Hematopoietic multipotent progenitor cell treated with erythropoietin and hydrocortisone succinate and interleukin-3 and kit ligand, for 15 days (in vitro differentiated cells): ENCODE measurements around the gene UGT1A10.
"Not testable (repeated sequence)": the region's sequence is repeated elsewhere in the genome, so short reads cannot be mapped to it uniquely, and the experiment has no call there.

Experiments
- DNase-seq: peaks from one replicate; pipeline ENCODE4 v3.0.0-alpha.2; 2015; ENCODE audit warnings: low spot score

The UGT1A10 gene

GRCh38 chr2:233743464-233744259 lies 107.4 kb downstream of the UGT1A10 start:
- no peak for DNase-seq

- no peak for DNase-seq
These were observed 109.0 kb downstream of the UGT1A10 start for GRCh38 chr2:233745073-233745755.

DNA sequence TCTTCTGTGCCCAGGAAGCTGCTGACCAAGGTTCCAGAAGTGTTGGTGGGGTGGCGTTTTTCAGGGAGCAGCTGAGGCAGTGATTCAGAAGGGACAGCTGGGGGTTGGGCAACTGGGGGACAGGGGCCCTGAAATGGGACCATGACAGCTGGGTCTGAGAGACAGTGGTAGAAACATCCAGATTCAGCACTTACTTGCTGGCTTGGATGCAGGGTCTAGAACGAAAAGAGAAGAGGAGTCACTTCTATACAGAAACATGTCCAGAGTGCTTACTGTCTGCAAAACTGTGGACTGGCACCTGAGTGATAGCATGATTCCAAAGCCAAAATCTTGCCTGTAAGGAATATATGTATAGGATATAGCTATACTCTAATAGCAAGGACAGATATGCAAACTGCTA lies 109.6 kb downstream of the UGT1A10 start:
- not testable (repeated sequence) for DNase-seq

DNA sequence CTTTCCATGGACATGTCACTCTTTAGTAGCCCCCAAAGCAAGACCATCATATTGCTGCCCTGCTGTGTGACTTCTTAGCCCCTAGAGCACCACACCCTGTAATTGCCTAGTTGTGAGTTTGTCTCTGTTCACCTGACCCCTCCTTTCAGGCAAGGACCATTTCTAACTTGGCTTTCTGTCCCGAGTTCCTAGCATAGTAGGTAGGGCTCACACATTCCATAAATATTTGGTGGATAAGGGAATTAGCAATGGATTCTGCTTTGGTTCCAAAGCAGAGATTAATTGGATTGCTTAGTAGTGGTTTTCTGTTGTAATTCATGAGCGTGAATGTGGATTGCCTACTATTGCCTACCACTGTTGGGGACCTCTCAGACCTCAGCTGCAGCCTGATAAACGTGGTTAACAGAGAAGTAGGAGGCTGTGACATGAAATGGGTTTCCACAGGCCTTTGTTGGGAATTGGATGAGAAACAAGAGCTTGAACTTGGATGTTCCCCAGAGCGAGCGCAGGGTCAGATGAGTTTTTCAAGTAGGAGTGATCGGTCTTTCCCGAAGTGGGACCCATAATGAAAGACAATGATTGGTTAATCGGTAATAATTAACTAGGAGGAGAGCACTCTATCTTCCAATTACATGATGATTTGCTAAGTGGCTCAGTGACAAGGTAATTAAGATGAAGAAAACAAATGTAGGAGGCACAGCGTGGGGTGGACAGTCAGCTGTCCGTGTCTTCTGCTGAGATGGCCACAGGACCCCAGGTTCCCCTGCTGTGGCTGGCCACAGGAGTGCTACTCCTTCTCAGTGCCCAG lies 110.4 kb downstream of the UGT1A10 start:
- DNase-seq = no peak

DNA sequence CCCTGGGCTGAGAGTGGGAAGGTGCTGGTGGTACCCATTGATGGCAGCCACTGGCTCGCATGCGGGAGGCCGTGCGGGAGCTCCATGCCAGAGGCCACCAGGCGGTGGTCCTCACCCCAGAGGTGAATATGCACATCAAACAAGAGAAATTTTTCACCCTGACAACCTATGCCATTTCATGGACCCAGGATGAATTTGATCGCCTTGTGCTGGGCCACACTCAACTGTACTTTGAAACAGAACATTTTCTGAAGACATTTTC lies 111.0 kb downstream of the UGT1A10 start:
- no peak for DNase-seq

DNA sequence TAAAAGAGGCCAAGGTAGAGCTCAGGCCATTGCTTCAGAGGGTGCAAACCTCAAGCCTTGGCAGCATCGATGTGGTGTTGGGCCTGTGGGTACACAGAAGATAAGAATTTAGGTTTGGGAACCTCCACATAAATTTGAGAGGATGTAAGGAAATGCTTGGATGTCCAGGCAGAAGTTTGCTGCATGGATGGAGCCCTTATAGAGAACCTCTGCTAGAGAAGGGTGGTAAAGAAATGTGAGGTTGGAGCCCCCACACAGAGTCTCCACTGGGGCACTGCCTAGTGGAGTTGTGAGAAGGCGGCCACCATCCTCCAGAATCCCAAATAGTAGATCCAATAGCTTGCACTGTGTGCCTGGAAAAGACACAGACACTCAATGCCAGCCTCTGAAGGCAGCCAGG lies 114.4 kb downstream of the UGT1A10 start:
- not testable (repeated sequence) for DNase-seq

DNA sequence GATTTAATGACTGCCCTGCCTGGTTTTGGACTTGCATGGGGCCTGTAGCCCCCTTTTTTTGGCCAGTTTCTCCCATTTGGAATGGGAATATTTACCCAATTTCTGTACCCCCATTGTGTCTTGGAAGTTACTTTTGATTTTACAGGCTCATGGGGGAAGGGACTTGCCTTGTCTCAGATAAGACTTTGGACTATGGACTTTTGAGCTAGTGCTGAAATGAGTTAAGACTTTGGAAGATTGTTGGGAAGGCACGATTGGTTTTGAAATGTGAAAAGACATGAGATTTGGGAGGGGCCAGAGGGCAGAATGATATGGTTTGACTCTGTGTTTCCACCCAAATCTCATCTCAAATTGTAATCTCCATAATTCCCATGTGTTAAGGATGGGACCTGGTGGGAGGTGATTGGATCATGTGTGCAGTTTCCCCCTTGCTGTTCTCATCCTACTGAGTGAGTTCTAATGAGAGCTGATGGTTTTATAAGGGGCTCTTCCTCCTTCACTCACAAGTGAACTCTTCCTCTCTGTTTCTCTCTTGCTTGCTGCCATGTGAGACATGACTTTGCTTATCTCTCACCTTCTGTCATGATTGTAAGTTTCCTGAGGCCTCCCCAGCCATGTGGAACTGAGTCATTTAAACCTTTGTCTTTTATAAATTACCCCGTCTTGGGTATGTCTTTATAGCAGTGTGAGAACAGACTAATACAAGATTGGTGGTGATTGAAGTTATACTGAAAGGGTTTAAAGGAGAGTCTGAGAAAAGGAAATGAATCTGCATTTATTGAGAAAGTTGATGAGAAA lies 115.2 kb downstream of the UGT1A10 start:
- not testable (repeated sequence) for DNase-seq

- DNase-seq = no peak
These were observed 118.8 kb downstream of the UGT1A10 start for GRCh38 chr2:233754872-233755611.

GRCh38 chr2:233756429-233757081 lies 120.3 kb downstream of the UGT1A10 start:
- no peak for DNase-seq

DNA sequence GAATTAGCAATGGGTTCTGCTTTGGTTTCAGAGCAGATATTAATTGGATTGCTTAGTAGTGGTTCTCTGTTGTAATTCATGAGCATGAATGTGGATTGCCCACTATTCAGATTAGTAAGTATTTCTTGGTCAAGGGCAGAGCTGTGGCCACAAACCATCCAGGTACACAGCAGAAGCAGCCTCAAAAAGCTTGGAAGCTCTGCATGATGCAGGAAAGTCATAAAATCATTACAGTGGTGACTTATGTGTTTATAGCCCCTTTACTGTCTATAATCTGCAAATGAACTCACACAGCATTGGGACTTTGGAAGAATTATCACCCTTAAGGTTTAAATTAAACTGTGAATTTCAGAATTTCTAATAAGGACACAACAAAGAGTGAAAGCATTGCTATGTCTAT lies 121.9 kb downstream of the UGT1A10 start:
- DNase-seq = no peak

GRCh38 chr2:233758849-233759248 lies 122.6 kb downstream of the UGT1A10 start:
- DNase-seq = no peak

DNA sequence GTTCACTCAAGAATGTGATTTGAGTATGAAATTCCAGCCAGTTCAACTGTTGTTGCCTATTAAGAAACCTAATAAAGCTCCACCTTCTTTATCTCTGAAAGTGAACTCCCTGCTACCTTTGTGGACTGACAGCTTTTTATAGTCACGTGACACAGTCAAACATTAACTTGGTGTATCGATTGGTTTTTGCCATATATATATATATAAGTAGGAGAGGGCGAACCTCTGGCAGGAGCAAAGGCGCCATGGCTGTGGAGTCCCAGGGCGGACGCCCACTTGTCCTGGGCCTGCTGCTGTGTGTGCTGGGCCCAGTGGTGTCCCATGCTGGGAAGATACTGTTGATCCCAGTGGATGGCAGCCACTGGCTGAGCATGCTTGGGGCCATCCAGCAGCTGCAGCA lies 123.8 kb downstream of the UGT1A10 start, which contains the start of gene UGT1A1:
TSS of gene UGT1A1 (plus strand) at position 228 of the 400 bp plus-strand sequence. CDS start at position 246, 18 bp downstream.
- no peak for DNase-seq

DNA sequence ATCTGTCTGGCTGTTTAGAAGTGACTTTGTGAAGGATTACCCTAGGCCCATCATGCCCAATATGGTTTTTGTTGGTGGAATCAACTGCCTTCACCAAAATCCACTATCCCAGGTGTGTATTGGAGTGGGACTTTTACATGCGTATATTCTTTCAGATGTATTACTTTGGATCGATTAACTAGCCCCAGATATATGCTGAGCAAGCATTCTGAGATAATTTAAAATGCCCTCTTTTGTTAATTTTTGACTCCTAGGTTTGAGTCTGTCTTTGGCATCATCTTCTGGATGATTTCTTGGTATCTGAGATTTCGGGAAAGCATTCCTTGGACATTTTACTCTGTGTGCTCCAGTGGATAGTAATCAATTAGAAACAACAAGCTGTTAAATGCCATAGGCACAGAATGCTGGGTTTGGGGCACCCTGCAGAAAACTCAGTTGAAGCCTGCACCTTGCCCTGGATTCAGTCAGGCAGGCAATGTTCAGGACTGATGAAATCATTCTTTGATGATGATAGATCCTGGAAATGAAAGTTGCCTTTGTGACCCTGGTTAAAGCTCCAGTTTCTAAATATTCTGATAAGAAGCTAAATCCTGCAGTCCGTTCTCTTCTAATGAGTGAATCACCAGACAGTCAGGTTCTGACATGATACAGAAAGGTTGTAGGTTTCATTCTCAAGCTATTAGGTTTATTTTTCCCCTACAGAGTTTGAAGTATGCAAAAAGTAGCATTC lies 125.0 kb downstream of the UGT1A10 start:
- DNase-seq = no peak

GRCh38 chr2:233764264-233764663 lies 128.0 kb downstream of the UGT1A10 start:
- DNase-seq = no peak

- no peak for DNase-seq
These were observed 128.5 kb downstream of the UGT1A10 start for GRCh38 chr2:233764761-233765160.

DNA sequence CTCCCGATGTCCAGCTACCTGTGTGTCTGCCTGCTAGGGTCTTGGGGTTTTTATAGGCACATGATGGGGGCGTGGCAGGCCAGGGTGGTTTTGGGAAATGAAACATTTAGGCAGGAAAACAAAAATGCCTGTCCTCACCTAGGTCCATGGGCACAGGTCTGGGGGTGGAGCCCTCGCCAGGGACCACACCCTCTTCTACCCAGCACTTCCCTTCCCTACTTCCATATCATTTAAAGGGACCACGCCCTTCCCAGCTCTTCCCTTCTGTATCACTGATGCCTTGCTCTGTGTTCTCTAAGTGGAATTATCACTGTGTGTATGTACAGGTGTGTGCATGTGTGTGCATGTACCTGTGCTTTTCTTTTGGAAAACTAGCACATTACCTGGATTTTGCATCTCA lies 130.2 kb downstream of the UGT1A10 start:
- no peak for DNase-seq

- DNase-seq = no peak
These were observed 131.8 kb downstream of the UGT1A10 start for GRCh38 chr2:233768076-233768475.

- no peak for DNase-seq
These were observed 133.0 kb downstream of the UGT1A10 start for GRCh38 chr2:233769260-233769659.

DNA sequence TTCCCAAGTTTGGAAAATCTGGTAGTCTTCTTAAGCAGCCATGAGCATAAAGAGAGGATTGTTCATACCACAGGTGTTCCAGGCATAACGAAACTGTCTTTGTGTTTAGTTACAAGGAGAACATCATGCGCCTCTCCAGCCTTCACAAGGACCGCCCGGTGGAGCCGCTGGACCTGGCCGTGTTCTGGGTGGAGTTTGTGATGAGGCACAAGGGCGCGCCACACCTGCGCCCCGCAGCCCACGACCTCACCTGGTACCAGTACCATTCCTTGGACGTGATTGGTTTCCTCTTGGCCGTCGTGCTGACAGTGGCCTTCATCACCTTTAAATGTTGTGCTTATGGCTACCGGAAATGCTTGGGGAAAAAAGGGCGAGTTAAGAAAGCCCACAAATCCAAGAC lies 135.9 kb downstream of the UGT1A10 start:
- DNase-seq = no peak

DNA sequence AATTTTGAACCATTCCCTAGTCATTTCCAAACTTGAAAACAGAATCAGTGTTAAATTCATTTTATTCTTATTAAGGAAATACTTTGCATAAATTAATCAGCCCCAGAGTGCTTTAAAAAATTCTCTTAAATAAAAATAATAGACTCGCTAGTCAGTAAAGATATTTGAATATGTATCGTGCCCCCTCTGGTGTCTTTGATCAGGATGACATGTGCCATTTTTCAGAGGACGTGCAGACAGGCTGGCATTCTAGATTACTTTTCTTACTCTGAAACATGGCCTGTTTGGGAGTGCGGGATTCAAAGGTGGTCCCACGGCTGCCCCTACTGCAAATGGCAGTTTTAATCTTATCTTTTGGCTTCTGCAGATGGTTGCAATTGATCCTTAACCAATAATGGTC lies 136.3 kb downstream of the UGT1A10 start:
- DNase-seq = no peak
